ENCODE measurements around the gene MED10.

The MED10 gene

DNA sequence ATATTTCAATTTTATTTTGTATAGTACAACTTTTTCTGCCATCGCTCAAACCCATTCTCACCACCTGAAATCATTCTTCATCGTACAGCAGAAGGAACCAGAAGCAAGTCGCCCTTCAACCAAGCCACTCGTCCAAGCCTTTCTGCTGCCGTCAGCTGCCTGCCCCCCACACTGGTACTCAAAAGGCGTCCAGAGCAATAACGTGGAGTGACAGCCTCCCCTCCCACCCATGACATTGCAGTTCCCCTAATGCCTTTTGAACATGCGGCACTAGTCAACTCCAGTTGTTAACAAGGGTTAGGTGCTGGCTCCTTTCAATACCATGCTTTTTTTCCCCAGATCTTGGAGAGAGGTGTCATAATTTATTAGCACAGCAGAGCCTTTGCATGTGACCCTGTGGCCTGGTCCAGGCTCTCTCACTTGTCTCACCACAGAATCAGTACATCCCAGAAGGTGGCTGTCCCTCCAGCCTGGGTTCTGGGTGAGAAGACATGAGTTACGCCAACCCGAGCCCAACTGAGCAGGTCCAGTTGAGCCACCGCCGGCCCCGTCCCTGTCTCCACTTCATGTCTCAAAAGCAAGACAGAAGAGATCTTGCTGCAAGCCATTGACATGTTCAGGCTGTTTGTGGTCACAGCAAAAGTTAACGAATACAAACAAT lies 20.4 kb upstream of the MED10 start:
- no peak for DNase-seq

DNA sequence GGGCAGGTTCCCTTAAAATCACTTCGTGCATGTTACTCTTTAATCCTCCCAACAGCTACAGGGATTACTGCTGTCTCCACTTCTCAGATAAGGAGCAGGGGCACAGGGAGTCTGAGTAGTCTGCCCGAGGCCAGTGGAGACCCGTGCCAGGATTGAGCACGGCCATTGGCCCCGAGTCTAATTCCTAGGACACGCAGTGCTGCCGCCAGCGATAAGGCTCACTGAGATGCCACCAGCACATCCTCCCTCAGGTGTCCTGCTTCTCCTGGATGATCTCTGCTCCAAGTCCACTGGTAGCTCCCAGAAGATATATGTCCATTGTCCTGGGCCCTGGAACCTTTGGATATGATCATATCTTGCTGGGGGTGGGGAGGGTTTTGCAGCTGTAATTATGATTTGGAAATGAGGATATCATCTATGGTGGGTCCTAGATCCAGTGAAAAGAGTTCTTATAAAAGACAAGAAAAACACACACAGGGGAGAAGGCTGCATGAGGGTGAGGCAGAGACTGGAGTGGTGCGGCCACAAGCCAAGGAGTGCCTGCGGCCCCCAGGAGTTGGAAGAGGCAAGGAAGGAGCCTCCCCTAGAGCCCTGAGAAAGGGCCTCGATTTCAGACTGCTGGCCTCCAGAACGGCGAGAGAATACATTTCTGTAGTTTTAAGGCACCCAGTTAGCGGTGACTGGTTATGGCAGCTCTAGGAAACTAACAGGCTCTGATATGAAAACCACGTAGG lies 19.4 kb upstream of the MED10 start:
- DNase-seq: no peak

DNA sequence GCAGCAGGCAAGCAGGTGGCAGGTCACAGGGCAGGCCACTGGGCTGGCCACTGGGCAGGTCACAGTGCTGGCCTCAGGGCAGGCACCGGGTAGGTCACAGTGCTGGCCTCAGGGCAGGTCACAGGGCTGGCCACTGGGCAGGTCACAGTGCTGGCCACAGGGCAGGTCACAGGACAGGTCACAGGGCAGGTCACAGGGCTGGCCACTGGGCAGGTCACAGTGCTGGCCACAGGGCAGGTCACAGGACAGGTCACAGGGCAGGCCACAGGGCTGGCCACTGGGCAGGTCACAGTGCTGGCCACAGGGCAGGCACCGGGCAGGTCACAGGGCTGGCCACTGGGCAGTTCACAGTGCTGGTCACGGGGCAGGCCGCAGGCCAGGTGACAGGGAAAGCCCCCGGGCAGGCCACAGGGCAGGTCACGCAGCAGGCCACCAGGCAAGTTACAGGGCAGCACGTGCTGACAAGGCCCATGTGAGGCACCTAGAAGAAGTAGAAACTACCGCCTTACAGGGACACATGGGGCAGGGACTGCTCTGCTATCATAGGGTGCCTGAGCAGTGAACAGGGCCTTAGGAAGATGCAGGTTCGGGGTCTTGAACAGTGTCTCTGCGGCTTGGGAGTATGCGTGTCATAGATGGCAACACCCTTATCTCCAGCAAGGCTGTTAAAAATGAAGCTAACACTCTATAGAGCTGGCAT lies 18.6 kb upstream of the MED10 start:
- no peak for DNase-seq

DNA sequence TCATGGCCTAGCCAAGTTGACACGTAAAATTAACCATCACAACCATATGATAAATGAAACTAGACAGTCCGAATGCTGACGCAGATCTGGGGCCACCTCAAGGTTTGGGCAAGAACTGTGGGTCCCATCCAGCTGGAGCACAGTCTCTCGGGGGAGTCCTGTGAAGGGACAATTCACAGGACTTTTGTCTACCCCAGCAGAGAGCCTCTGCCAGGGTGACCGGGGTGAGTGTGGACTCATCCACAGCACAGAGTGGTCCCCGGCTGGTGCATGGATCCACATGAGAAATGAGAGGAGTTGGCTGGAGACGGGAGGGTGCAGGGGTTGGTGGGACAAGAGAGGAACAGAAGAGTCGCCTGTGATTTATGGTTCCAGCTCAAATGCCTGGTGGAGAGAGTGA lies 17.7 kb upstream of the MED10 start:
- no peak for DNase-seq

DNA sequence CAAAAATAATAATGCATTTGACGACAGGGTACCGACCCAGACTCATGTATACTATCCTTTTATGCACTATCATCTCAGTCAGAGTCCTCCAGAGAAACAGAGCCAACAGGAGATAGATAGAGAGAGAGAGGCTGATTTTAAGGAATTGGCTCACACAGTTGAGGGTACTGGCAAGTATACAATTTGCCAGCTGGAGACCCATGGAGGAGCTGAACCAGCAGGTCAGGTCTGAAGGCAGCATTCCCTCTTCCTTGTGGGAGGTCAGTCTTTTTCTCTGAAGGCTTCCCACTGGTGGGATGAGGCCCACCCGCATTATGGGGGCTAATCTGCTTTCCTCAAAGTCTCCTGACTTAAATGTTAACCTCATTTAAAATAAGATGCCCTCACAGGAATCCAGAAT lies 17.3 kb upstream of the MED10 start:
- no peak for DNase-seq

DNA sequence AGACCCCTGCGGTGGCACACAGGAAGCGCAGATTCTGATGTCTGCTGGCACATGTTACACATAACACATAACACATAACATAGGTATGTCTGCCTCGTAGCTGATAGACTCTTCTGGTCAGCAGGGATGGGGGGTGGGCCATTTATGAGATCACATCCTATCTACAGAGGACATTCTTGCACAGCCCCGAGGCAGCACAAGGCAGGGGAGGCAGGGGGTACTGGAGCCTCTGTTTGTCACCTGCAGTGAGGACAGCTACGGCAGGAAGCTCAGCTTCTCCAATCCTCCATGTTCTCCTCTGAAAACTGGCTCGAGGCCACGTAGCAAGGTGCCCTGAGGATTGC lies 16.7 kb upstream of the MED10 start:
- DNase-seq: no peak

DNA sequence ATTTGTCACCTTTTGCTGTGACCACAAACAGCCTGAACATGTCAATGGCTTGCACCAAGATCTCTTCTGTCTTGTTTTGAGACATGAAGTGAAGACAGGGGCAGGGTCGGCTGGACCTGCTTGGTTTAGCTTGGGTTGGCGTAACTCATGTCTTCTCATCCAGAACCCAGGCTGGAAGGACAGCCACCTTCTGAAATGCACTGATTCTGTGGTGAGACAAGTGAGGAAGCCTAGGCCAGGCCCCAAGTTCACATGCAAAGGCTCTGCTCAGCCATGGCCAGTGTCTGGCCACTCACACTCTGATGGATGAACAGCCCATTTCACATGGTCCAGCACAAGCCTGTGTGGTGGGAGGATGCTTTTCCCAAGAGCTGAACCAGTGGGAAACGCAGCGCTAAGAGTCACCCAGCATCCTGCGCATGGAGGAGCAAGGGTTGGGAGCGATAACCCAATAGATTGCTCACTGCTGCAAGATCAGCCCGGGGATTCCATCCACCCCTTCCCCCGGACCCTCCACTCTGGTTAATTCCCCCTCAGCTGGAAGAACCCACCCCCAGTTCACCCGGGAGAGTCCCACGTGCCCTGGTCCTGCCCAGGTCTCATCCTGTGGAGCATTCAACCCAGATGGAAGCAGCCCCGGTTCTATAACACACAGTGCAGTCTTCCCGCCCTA lies 16.2 kb upstream of the MED10 start:
- DNase-seq: no peak

DNA sequence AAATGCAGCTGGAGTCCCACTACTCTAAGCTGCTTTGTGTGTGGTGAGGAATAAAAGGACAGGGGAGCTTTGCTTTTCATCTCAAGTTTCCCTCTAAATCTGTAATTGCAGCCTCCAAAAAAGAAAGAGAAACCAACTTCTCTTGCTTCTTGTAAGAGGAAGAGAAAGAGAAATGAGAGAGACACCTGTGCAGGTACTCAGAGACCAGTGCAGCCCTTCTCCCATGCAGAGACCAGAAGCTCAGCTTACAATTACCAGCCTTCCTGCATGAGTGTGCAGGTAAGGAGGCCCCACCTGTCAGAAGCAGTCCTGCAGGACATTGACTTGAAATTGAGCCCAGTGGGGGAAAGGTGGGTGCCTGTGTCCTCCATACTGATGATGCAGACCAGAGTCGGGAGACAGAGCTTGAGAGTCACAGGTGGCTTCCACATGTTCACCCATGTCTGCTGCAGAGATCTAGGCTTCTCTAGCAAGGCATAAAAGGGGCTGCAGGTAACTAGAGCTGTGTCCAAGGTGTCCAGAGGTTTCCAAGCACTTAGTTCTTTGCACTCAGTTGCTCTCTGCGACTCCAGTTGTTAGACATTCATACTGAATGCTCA lies 15.3 kb upstream of the MED10 start:
- DNase-seq: no peak

DNA sequence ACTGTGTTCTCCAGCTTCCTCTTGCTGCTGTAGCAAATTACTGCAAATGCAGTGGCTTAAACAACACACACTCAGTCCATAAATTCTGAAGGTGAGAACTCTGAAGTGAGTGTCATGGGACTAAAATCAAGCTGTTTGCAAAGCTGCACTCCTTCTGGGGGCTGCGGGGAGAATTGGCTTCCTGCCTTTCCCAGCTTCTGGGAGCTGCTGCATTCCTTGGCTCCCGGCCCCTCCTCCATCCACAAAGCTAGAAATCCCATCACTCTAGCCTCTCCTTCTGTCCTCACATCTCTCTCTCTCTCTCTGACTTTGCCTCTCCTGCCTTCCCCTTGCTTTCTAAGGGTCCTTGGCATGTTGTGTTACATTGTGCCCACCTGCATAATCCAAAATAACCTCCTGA lies 14.2 kb upstream of the MED10 start:
- DNase-seq: no peak

DNA sequence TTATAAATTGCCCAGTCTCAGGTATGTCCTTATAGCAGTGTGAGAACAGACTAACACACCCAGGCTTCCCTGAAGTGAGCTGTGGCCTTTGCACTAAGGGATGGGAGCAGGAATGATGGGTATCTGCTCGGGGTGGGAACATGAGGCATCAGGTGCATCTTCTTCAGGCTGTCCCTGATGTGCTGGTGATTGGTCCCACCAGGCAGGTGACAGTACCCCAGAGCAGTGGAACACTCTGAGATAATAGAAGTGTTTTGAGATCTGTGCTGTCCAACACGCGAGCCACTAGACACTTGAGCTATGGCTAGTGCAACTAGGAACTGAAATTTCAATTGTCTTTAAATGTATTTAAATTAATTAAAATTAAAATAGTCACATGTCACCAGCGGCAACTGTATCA lies 12.8 kb upstream of the MED10 start:
- DNase-seq: no peak

DNA sequence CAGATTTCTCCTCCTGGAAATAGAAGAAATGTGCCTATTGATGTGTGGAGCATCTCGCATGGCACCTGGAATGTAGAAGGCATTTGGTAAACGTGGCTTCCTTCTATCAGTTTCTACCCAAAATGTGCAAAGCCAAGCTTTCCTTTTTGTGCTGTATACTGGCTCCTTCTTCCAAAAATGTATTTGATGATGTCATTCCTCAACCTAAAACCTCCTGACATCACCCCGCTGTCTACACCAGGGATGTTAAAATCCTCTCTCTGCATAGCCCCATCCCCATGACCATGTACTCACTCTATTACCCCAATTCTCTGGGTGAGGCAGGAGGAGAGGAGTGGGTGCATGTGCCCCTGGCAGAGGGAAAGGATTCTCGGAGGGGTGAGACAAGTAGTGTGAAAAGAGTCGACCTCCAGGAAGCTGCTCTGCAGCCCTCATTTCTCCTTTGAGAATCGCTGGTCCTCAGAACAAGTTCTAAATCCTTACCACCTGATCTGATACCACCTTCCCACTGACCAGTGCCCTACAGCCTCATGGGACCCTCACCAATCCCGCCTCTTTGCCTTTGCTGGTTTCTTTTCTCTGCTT lies 11.7 kb upstream of the MED10 start:
- DNase-seq: no peak

DNA sequence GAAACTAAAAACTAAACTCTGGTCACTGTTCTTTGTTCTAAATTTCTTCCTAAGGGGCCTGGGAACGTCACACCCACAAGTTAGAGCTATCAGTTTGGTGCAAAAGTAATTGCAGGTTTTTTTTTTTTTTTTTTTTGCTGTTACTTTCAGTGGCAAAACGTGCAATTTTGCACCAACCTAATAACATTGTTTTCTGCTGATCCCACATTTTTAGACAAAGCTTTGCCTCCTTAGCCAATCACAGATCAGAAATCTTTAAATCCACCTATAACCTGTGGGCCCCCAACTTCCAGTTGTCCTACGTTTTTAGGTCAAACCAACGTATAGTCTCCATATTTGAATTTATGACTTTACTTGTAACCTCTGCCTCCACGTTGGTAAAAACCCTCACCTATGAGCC lies 11.1 kb upstream of the MED10 start:
- no peak for DNase-seq

DNA sequence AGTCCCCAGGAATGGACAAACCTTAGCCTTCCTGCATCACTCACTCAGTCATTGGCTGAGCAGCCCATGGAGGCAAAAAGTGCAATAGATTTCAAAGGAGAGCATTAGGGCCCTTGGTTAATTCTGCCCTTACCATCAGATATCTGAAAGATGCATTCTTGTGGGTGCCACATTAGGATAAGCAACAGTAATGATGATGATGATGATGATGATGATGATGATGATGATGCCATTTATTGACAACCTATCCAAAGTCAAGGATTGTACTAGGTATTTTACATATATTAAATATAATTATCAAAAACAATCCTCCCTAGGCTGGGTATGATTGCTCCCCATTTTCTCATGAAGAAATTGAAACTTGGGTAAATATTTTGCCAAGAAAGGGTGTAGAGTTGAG lies 9.6 kb upstream of the MED10 start:
- no peak for DNase-seq

DNA sequence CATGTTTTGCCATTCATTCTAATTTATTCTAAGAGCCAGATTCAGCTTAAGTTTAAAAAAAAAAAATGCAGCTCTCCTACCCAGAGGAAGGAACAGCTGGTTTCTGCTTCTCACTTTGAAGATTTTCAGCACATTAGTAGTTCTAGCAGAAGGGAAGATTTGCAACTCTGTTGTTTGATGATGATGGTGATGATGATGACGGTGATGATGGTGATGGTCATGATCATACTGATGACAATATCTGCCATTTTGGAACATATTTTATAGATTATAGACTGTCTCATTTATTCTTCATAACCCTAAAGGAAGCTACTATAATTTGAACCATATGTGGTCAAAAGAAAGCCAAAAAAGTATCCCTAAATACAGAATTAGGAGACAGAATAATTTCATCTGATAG lies 7.9 kb upstream of the MED10 start:
- no peak for DNase-seq

DNA sequence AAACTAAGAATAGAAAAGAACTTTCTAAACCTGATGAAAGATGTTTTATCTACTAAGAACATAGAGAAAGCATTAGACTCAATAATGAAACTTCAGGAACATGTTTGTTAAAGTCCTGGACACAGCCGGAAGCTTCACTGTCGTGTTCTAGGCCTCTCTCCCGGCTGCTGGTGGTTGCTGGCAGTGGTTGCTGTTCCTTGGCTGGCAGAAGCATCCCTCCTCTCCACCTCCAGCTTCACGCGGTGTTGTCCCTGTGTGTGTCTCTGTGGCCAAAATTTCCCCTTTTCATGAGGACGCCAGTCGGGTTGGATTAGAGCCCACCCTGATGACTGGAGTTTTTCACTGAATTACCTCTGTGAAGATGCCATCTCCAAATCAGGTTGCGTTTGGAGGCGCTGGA lies 6.5 kb upstream of the MED10 start:
- no peak for DNase-seq

DNA sequence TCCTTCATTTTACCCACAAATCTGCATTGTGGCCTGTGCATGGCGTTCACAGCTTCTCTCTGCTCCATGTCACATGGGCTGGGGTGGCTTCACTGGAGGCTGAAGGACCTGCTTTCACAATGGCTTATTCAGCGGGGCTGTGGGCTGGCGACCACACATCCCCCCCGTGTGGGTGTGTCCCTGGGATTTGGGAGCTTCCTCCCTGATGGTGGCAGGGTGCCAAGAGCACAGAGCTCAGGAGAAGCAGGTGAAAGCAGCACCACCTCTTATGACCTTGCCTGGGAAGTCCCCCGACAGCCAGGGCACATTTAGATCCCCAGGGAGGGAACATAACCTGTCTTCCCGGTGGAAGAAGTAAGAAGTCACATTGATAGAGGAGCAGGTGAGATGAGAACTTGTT lies 5.0 kb upstream of the MED10 start:
- DNase-seq: no peak

DNA sequence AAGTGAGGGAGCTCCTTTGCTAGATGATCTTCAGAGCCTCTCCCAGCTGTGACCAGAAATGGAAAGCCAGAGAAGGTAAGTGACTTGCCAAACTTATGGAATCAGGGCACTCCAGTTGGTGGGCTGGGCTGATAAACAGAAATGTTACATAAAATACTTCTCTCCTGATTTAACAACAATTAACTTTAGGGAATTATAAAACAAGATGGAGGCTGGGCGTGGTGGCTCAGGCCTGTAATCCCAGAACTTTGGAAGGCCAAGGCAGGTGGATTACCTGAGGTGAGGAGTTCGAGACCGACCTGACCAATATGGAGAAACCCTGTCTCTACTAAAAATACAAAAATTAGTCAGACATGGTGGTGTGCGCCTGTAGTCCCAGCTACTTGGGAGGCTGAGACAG lies 899 bp upstream of the MED10 start:
- DNase-seq: no peak

DNA sequence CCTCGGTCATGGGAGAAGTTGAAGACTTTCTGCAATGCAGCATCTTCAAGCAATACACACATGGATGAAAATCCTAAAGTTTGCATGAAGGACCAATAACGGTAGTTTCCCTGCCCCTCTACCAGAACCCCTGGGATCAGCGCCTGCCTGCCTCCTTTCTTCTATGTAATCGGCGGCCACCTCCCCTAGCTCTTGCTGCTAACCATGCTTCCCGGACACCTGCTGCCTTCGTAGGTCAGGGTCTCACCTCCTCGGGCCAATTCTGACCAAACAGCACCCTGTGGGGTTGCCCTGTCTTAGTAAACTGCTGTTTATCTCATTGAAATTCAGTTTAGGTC lies 388 bp upstream of the MED10 start:
- DNase-seq: no peak

DNA sequence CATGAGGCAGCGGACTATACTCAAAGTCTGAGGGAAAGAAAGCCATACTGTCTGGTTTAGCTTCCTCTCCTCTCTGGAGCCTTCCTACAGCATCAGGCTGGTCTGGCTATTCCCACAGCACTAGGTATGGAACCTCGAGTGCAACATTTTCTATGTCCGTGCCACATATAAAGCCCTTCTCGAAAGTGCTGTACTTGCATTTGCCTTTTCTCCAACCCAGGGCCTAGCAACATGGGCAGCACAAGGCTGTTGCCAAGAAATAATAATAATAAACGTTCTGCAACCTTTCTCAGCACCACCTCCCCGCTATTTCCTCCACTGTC lies 804 bp downstream of the MED10 start:
- no peak for DNase-seq

DNA sequence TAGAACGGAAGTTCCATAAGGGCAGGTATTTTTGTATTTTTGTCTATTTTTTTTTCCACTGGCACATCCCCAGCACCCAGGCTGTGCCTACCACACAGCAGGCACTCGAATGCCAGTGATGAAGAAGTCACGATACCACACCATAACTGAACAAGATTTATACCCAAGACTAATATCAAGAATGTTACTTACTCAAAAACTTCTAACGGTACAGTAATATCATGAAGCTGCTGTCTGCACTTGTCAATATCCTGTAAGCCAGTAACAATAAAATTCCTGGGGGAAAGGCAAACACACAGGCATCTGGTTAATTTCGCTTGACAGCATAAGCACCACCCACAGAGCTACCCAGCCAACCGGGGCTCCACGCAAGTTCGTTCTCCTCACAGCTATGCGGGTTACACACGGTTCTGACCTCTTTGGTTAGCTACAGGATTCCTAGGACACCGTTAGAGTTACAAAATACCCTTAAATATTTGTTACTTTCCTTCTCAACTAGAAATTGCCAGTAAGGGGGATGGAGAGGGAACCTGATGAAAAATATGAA lies 1.3 kb downstream of the MED10 start:
- DNase-seq: no peak

DNA sequence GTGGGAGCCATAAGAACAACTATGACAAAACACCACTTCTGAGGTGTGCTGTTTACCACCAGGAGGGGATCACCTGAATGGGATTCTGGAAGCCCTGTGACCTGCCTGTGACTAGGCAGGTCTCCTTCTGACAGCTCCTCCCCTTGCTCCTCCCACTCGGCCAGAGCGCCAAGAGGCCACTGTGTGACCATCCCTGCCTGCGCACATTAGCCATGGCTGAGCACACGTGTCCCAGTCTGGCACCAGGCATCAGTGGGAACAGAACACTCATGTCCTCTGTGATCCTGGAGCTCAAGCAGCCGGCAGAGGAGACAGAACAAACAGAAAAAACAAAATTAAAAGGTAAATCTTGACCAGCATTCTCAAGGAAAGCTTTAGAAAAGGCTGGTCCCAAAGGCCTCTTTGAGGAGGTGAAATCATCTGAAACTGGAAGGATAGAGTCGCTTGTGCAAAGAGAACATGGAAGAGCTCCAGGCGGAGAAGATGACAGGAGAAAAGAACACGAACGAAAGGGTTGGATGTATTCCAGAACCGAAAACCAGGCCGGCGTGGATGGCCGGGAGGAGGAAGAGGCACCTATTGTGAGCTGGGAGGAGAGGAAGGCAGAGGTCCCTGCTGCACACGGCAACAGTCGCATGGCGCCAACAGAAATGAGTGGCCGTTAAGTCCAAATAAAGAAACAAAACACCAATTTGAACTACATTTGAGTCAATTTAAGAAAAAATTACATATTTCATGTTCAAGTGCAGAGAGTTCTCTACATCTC lies 5.1 kb downstream of the MED10 start:
- DNase-seq: no peak
